Endothelial cell (in vitro differentiated cells): ENCODE measurements around the gene PTPRD. TPM values are rescaled to one million over a fixed set of nuclear protein-coding genes. Genes with fewer than 3 reads are reported as not detected.

Experiments used
- DNase-seq: peaks from one replicate; pipeline ENCODE4 v3.0.0; 2021; ENCODE audit warnings: low spot score
- H3K27ac Mint-ChIP-seq: one replicate; pipeline ENCODE4 v1.8.0; 2021; ENCODE audit warnings: mixed read lengths, inconsistent platforms; ENCODE audit not compliant: unreplicated experiment
- H3K27me3 Mint-ChIP-seq: one replicate; pipeline ENCODE4 v1.8.0; 2021; ENCODE audit warnings: mild to moderate bottlenecking, moderate library complexity, mixed read lengths, inconsistent platforms; ENCODE audit not compliant: unreplicated experiment
- H3K36me3 Mint-ChIP-seq: one replicate; pipeline ENCODE4 v1.8.0; 2021; ENCODE audit warnings: mild to moderate bottlenecking, low read depth, mixed read lengths, inconsistent platforms; ENCODE audit not compliant: unreplicated experiment
- H3K4me1 Mint-ChIP-seq: one replicate; pipeline ENCODE4 v1.8.0; 2021; ENCODE audit warnings: mild to moderate bottlenecking, mixed read lengths, inconsistent platforms; ENCODE audit not compliant: unreplicated experiment
- H3K4me3 Mint-ChIP-seq: one replicate; pipeline ENCODE4 v1.8.0; 2021; ENCODE audit warnings: mild to moderate bottlenecking, mixed read lengths, inconsistent platforms; ENCODE audit not compliant: unreplicated experiment
- H3K9me3 Mint-ChIP-seq: one replicate; pipeline ENCODE4 v1.8.0; 2021; ENCODE audit warnings: mixed read lengths, inconsistent platforms; ENCODE audit not compliant: unreplicated experiment
- total RNA-seq: library from RNA; stranded (reverse); fragmentation: NEBNext Ultra II Directional; extraction: Animal tissue kit (Norgen Biotek cat#: 25700); gene quantifications from one replicate; pipeline ENCODE4 v1.2.1, GENCODE V29; 2021; ENCODE audit not compliant: unreplicated experiment
- TF ChIP-seq, protein P1 (sequence below): fragments of 200-600 bp; sonication (generic); IDR thresholded peaks from one replicate; pipeline ENCODE4 v1.5.0; 2021; ENCODE audit warnings: antibody characterized with exemption; ENCODE audit not compliant: unreplicated experiment

PTPRD gene
- total RNA-seq, 1 donor from 2014 or later: 47.8 TPM

DNA sequence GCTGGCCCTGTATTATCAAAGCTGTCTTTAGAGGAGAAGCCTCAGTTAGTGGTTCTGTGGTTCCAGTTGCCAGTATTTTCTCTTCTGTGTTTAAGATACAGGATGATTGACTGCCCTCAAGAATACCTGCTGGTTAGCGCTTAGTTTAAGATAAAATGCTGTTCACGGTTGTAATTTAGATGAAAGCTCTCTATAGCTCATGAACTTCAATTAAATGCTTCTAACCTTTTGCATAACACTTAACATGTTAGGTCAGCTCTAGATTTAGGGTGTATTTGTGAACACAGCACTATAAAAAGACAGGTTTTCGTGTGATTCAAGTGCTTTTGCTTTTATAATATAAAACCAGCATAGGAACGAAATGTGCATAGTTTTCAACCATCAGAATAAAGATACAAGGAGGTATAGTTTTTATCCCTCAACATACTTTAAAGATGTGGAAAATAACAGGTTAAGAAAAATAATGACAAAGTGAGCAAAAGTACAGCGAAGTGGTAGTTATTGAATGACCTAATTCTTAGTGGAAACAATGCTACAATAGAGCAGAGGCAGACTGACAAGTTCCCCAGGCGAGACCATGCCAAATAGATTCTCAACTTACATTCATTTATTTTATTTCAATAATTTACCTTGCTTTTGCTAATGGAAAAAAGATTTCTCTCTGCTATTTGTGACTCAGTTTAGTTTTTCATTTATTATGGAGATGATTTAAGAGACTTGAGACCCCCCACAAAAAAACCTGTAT lies 2210.7 kb downstream of the PTPRD start:
- TF ChIP-seq, protein P1, sequence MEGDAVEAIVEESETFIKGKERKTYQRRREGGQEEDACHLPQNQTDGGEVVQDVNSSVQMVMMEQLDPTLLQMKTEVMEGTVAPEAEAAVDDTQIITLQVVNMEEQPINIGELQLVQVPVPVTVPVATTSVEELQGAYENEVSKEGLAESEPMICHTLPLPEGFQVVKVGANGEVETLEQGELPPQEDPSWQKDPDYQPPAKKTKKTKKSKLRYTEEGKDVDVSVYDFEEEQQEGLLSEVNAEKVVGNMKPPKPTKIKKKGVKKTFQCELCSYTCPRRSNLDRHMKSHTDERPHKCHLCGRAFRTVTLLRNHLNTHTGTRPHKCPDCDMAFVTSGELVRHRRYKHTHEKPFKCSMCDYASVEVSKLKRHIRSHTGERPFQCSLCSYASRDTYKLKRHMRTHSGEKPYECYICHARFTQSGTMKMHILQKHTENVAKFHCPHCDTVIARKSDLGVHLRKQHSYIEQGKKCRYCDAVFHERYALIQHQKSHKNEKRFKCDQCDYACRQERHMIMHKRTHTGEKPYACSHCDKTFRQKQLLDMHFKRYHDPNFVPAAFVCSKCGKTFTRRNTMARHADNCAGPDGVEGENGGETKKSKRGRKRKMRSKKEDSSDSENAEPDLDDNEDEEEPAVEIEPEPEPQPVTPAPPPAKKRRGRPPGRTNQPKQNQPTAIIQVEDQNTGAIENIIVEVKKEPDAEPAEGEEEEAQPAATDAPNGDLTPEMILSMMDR: no peak
- Mint-ChIP-seq H3K27ac (no peak overlapping the region), H3K9me3 (no peaks in the 10 kb centered on the region), H3K4me1 (peaks cover 14% of the 10 kb centered on the region), H3K4me3 (no peak overlapping the region), H3K27me3 (no peaks in the 10 kb centered on the region), H3K36me3 (no peaks in the 10 kb centered on the region)
- no peak for DNase-seq

DNA sequence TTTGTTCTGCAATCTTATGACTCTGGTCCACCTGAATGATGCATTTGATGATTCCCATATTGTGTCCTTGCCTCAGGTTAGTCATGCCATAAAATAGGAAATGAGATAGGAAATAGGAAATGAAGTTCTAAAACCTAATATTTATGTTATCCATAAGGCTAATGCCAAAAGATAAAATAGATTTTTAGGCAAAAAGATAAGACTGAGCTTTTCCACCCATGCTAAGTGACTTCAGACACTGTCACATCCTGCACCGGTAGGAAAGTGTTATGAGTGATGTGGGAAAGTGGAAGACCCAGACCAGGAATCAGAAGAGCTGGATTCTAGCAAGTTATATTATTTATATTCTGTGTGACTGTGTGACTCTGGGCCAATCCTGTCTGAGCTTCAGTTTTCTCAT lies 2212.4 kb downstream of the PTPRD start:
- TF ChIP-seq, protein P1: no peak
- H3K36me3 Mint-ChIP-seq: no peaks in the 10 kb centered on the region
- DNase-seq: no peak
- no peaks in the 10 kb centered on the region for H3K27me3 Mint-ChIP-seq
- no peaks in the 10 kb centered on the region for H3K9me3 Mint-ChIP-seq
- no peak overlapping the region for H3K27ac Mint-ChIP-seq
- H3K4me1 Mint-ChIP-seq: peaks cover 14% of the 10 kb centered on the region
- H3K4me3 Mint-ChIP-seq: no peak overlapping the region

DNA sequence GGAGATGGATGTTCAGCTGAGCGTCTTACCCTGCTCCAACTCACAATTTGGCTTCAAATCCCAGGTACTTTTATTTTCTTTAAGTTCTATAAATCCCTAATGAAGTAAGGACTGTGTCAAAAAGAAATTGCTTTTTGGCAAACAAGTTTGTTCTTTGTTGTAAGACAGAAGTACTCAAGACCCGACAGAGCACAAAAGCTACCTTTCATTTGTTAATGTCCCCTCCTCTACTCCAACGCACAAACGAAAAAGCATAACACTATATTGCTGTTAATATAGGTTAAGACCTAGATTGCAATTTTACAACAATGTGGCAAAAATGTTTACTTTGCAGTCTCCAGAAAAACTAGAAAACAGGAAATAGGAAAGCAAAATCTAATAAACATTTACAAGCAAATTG lies 2217.8 kb downstream of the PTPRD start:
- Mint-ChIP-seq H3K27me3 (peaks cover 2% of the 10 kb centered on the region), H3K4me1 (no peaks in the 10 kb centered on the region), H3K27ac (no peak overlapping the region), H3K4me3 (no peak overlapping the region), H3K9me3 (no peaks in the 10 kb centered on the region), H3K36me3 (no peaks in the 10 kb centered on the region)
- TF ChIP-seq, protein P1: no peak
- DNase-seq: no peak

DNA sequence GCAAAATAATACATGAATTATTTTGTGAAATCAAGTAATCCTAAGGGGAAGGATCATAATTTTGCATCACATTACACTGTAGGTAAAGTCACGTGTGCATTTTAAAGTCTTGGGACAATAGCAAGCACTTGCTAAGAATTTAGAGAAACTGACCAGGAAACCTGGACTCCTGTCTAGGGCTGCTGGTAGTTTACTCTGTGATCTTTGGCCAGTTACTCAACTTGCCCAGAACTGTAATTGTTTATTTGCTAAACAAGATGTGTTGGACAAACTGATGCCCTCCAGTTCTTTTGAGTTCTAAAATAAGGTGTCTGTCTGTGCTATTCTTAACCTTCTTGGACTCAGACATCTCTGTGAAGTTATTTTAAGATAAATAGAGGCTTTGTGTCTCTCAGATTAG lies 2218.5 kb downstream of the PTPRD start:
- H3K9me3 Mint-ChIP-seq: no peaks in the 10 kb centered on the region
- no peak overlapping the region for H3K4me3 Mint-ChIP-seq
- H3K4me1 Mint-ChIP-seq: peaks cover 3% of the 10 kb centered on the region

DNA sequence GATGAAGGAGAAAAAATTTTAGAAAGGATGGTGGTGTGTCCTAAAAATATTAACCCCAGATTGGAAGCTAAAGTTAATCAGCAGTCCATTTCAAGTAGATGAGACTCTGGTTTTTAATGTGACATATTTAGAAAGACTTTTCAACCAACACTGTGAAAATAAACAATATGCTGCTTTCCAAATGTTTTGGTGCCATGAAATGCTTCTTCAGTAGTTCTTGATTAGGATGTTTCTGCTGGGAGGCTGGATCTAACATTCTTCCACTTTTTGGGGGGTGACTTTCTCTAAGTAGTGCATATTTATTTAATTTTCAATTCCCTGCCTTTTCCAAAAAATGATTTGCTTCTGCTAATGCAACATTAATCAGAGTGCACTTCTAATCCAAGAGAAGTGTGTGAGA lies 2219.9 kb downstream of the PTPRD start:
- H3K36me3 Mint-ChIP-seq: no peaks in the 10 kb centered on the region
- no peak overlapping the region for H3K27ac Mint-ChIP-seq
- TF ChIP-seq, protein P1: no peak
- peaks cover 4% of the 10 kb centered on the region for H3K4me1 Mint-ChIP-seq
- no peaks in the 10 kb centered on the region for H3K9me3 Mint-ChIP-seq
- no peak overlapping the region for H3K4me3 Mint-ChIP-seq
- DNase-seq: no peak
- H3K27me3 Mint-ChIP-seq: peaks cover 2% of the 10 kb centered on the region

More for the DNA sequence above, 2218.5 kb downstream of the PTPRD start:
- no peak for DNase-seq
- TF ChIP-seq, protein P1: no peak
- Mint-ChIP-seq H3K27me3 (peaks cover 2% of the 10 kb centered on the region), H3K27ac (no peak overlapping the region), H3K36me3 (no peaks in the 10 kb centered on the region)
